Hypothalamus (tissue), 51 donors: ENCODE measurements around the gene ABCA7.

Source experiments
- DNase-seq, 51 donors: peaks; one replicate each; lab custom pipeline; 2025; lab: John Stamatoyannopoulos, UW

Gene ABCA7

DNA sequence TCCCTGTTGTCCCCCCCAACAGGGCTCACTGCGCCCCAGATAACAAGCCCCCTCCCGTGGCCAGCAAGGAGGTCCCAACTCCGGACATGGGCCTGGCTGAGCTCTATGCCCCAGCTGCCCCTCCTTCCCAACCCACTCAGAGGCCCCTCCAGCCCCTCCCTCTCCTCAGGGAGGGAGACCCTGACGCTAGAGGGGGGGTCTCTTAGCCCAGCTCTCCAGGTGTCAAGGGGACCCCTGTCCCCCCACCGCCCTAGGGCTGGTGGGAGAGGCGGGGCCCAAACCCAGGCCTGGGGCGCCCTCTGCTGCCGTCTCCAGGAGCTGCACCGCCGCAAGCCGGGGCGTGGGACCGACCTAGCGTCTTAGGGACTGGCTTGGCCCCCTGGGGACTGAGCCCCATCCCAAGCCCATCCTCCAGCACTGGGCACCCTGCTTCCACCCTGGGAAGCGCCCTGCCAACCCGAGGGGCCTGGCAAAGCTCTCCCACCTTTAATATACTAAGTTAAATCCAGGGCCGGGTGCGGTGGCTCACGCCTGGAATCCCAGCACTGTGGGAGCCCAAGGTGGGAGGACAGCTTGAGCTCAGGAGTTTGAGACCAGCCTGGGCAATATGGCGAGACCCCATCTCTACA, 38.3 kb upstream of the ABCA7 start:
- DNase-seq, result peak in 15 of 51 donors; percentile 2 to 53 (median 20)

DNA sequence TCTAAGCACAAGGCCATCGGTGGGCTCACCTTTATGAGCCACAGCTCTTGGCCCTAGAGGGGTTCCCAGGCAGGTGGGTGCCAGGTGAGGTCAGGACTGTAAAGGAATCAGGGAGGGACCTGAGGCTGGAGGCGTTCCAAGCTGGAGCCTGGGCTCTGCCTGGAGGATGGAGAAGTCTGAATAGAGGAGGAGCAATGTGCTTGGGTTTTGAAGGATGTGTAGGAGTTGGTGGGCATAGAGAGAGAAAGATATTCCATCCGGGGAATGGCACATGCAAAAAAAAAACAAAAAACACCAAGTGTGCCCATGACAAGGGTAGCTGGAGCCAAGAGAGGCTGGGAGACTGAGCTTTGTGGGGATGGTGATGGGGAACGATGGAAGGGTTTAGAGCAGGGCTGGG, 37.3 kb upstream of the ABCA7 start:
- no peak for DNase-seq

- no peak for DNase-seq
These were observed 36.6 kb upstream of the ABCA7 start for GRCh38 chr19:1003283-1003682.

GRCh38 chr19:1004204-1004802, 35.6 kb upstream of the ABCA7 start:
- no peak for DNase-seq

DNA sequence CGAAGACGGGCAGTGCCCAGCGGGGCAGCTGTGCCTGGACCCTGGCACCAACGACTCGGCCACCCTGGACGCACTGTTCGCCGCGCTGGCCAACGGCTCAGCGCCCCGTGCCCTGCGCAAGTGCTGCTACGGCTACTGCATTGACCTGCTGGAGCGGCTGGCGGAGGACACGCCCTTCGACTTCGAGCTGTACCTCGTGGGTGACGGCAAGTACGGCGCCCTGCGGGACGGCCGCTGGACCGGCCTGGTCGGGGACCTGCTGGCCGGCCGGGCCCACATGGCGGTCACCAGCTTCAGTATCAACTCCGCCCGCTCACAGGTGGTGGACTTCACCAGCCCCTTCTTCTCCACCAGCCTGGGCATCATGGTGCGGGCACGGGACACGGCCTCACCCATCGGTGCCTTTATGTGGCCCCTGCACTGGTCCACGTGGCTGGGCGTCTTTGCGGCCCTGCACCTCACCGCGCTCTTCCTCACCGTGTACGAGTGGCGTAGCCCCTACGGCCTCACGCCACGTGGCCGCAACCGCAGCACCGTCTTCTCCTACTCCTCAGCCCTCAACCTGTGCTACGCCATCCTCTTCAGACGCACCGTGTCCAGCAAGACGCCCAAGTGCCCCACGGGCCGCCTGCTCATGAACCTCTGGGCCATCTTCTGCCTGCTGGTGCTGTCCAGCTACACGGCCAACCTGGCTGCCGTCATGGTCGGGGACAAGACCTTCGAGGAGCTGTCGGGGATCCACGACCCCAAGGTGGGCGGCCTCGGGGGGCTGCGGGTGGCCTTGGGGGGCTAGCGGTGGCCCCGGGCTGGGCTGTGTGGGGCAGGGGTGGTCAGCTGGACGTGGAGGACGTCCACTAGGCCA, 34.9 kb upstream of the ABCA7 start:
- DNase-seq, result no peak

GRCh38 chr19:1006711-1007398, 33.1 kb upstream of the ABCA7 start:
- DNase-seq, result no peak

DNA sequence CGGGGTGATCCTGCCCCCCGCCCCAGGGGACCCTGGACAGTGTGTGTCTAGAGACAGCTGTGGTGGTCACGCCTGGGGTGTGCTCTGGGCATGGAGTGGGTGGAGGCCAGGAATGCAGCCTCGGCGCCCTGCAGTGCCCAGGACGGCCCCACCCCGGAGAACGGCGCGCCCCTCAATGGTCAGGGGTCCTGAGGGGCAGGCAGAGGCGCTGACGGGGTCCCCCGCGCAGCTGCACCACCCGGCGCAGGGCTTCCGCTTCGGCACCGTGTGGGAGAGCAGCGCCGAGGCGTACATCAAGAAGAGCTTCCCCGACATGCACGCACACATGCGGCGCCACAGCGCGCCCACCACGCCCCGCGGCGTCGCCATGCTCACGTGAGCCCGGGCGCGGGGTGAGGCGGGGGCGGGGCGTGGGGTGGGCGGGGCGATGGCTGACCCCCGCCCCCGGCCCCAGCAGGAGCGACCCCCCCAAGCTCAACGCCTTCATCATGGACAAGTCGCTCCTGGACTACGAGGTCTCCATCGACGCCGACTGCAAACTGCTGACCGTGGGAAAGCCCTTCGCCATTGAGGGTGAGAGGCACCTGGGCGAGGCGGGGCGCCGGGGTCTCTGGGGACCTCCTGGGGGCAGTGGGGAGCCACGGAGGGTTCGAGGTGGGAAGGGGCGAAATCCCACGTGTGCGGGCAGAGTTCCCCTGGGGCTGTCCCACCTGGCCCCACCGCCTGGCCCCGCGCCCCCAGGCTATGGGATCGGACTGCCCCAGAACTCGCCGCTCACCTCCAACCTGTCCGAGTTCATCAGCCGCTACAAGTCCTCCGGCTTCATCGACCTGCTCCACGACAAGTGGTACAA, 32.3 kb upstream of the ABCA7 start:
- no peak for DNase-seq

- no peak for DNase-seq
These were observed 31.5 kb upstream of the ABCA7 start for GRCh38 chr19:1008268-1009040.

- DNase-seq, result no peak
These were observed 30.6 kb upstream of the ABCA7 start for GRCh38 chr19:1009041-1009980.

- no peak for DNase-seq
These were observed 29.8 kb upstream of the ABCA7 start for GRCh38 chr19:1009981-1010538.

GRCh38 chr19:1010586-1011510, 29.1 kb upstream of the ABCA7 start:
- no peak for DNase-seq

DNA sequence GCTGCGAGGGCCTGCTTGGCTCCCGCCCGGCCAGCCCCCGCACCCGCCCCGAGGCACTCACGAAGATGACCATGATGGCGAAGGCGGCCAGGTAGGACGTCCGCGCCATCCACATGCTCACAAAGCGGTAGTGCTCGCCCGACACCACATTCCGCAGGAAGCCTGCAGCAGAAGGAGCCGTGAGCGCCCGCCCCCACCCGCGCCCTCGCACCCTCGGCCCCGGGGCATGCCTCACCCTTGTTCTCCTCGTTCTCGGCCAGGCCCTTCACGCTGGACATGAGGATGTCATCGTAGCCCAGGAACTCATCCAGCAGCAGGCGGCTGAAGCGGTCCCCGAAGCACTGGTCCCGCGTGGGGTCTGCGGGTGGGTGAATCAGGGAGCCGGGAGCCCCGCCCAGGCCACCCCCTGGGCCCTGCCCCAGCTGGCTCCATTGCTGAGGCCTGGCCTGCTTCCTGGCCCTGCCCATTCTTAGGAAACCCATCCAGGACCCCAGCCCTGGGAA, 28.0 kb upstream of the ABCA7 start:
- DNase-seq, result no peak

GRCh38 chr19:1012334-1012733, 27.6 kb upstream of the ABCA7 start:
- no peak for DNase-seq

- no peak for DNase-seq
These were observed 26.7 kb upstream of the ABCA7 start for GRCh38 chr19:1013218-1013617.

- DNase-seq, result no peak
These were observed 25.5 kb upstream of the ABCA7 start for GRCh38 chr19:1014161-1015060.
